GM12864 (cell line): ENCODE results near the gene NACC1.

Experiments
- DNase-seq: peaks from one replicate; pipeline ENCODE4 v3.0.0-alpha.2; 2011; ENCODE audit warnings: low read depth
- H3K4me3 ChIP-seq: 2 replicates; pipeline ENCODE4 v1.5.1; 2011; ENCODE audit warnings: mild to moderate bottlenecking, low read depth, low read length, control low read depth
- CTCF ChIP-seq: IDR thresholded peaks from 2 replicates; pipeline ENCODE4 v1.5.1; 2011; ENCODE audit warnings: low read depth, mild to moderate bottlenecking, moderate library complexity, low read length, control low read depth, inconsistent platforms; ENCODE audit errors: missing control alignments

The NACC1 gene

GRCh38 chr19:13092606-13093235 lies 25.3 kb upstream of the NACC1 start:
- DNase-seq: no peak
- H3K4me3 ChIP-seq: no peak overlapping the region
- TF ChIP-seq CTCF: no peak

- peak; percentile 56 for DNase-seq
- TF ChIP-seq CTCF: peak; percentile 94
- H3K4me3 ChIP-seq: no peak overlapping the region
Observed at GRCh38 chr19:13093407-13094105, 24.5 kb upstream of the NACC1 start.

GRCh38 chr19:13094106-13094504 lies 24.0 kb upstream of the NACC1 start:
- no peak for TF ChIP-seq CTCF
- no peak overlapping the region for H3K4me3 ChIP-seq
- no peak for DNase-seq

GRCh38 chr19:13094771-13095392 lies 23.2 kb upstream of the NACC1 start:
- no peak for DNase-seq
- TF ChIP-seq CTCF: no peak
- H3K4me3 ChIP-seq: no peak overlapping the region

GRCh38 chr19:13095393-13095784 lies 22.7 kb upstream of the NACC1 start:
- H3K4me3 ChIP-seq: no peak overlapping the region; the same call in 1 of the 2 replicates
- TF ChIP-seq CTCF: no peak
- no peak for DNase-seq

- no peak for DNase-seq
- no peak overlapping the region for H3K4me3 ChIP-seq
- peak; percentile 27 for TF ChIP-seq CTCF
Observed at GRCh38 chr19:13095934-13096927, 21.8 kb upstream of the NACC1 start.
